IPS-20b (cell line): ENCODE data around the gene TEX29.

Experiments used
- H3K27ac ChIP-seq: one replicate; pipeline ENCODE4 v1.5.1; 2013; ENCODE audit warnings: low read length
- H3K27me3 ChIP-seq: 2 replicates; pipeline ENCODE4 v1.6.1; 2013; ENCODE audit warnings: mild to moderate bottlenecking, low read length, inconsistent platforms; ENCODE audit not compliant: insufficient read depth
- H3K36me3 ChIP-seq: 2 replicates; pipeline ENCODE4 v1.6.1; 2013; ENCODE audit warnings: low read depth, mild to moderate bottlenecking, inconsistent platforms, low read length, moderate library complexity; ENCODE audit not compliant: insufficient read depth
- H3K4me1 ChIP-seq: 2 replicates; pipeline ENCODE4 v1.6.1; 2013; ENCODE audit warnings: mild to moderate bottlenecking, control low read depth, inconsistent platforms, low read length, moderate library complexity; ENCODE audit not compliant: insufficient read depth
- H3K4me3 ChIP-seq: 2 replicates; pipeline ENCODE4 v1.5.1; 2013; ENCODE audit warnings: mild to moderate bottlenecking, low read length, inconsistent platforms
- H3K9ac ChIP-seq: 2 replicates; pipeline ENCODE4 v1.6.1; 2013; ENCODE audit warnings: low read depth, mild to moderate bottlenecking, inconsistent platforms, low read length, moderate library complexity
- H3K9me3 ChIP-seq: 2 replicates; pipeline ENCODE4 v1.6.1; 2013; ENCODE audit warnings: mild to moderate bottlenecking, low read depth, low read length, inconsistent platforms; ENCODE audit not compliant: insufficient read depth

TEX29 gene

DNA sequence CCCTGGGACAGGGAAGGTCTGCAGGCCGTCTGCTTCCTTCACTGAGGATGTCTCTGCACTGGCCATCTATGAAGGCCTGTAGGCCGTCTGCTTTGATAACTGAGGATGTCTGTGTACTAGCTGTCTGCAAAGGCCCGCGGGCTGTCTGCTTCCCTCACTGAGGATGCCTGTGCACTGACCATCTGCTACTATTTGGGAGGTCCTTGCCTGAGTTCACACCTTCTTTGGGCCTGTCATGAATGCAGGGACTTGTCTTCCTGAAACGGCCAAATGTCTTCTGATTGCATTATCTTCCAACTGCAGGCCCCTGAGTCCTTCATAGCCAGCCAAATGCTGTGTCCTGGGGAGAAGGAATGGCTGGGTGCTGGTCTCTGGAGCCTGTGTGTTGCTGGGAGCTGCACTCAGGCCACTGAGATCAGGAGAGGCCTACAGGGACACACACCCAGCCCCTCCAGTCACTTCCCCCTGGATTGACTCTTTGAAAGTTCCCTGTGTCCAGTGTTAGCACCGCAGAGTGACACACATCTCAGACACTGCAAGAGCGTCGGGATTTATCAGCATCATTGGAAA, 72.9 kb downstream of the TEX29 start:
- Histone ChIP-seq H3K27ac (no peak overlapping the region), H3K4me3 (no peak overlapping the region), H3K9me3 (no peaks in the 10 kb centered on the region), H3K4me1 (no peaks in the 10 kb centered on the region), H3K27me3 (no peaks in the 10 kb centered on the region), H3K9ac (no peak overlapping the region), H3K36me3 (no peaks in the 10 kb centered on the region)
